ENCODE measurements around the gene NTM.

Gene NTM

DNA sequence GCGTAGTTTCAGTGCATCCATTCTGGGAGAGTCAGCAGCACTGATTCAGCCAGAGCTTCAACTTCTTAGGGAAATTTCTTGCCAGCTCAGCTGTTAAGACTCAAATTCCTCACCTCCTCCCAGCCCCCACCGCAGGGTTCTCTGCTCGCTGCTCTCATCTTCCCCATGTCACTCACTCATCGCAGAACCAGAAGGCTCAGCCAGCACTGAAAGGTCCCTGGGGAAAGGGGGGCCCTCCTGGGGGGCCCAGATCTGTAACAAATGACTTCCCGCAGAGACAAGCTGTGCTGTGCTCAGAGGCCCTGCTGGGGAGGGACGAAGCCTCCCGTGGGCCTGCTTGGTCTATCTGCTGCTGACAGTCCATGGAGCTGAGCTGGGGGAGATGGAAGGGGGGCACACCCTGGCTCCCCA lies 220.6 kb downstream of the NTM start:
- Histone ChIP-seq H3K9me3 (ENCODE audit: control insufficient read depth, insufficient read depth, low read depth, low read length) (no peaks in the 10 kb centered on the region), H3K4me3 (ENCODE audit: low read depth, low read length) (no peak overlapping the region), H3K4me1 (ENCODE audit: control insufficient read depth, insufficient read depth, low read length) (no peaks in the 10 kb centered on the region), H3K27ac (ENCODE audit: extremely low read depth, low read depth, low read length) (no peak overlapping the region), H3K36me3 (ENCODE audit: control insufficient read depth in 2 of 2, insufficient read depth in 1 of 2, low read length in 2 of 2) (no peaks in the 10 kb centered on the region)
- TF ChIP-seq ZIC2 (tag by site-specific recombination; IDR thresholded peaks at IDR 0.05) (peak; percentile 84), FEZF1 (tag by site-specific recombination; IDR thresholded peaks at IDR 0.05) (no peak)
- ChIA-PET CTCF (no interaction called here), POLR2A (no interaction called here)

DNA sequence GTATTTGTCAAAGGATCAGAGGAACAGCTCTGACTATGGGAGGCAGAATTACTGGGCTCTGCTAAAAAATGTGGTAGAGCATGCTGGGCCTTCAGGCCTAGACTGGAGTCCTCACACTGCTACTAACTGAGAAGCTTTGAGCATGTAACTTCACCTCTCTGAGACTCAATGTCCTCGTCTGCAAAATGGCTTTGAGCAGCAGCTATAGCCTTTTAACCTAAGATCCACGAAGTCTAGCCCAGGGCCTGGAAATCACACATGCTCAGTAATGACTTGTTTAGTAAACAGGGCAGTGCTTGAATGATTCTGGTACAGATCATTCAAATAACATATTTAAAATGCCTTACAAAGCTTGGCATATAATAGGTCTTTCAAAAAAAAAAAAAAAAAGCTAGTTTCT lies 221.7 kb downstream of the NTM start:
- Histone ChIP-seq H3K27ac (ENCODE audit: extremely low read depth, low read depth, low read length) (no peak overlapping the region), H3K4me1 (ENCODE audit: control insufficient read depth, insufficient read depth, low read length) (no peaks in the 10 kb centered on the region), H3K9me3 (ENCODE audit: control insufficient read depth, insufficient read depth, low read depth, low read length) (no peaks in the 10 kb centered on the region), H3K4me3 (ENCODE audit: low read depth, low read length) (no peak overlapping the region), H3K36me3 (ENCODE audit: control insufficient read depth in 2 of 2, insufficient read depth in 1 of 2, low read length in 2 of 2) (no peaks in the 10 kb centered on the region)
- POLR2A ChIA-PET = no interaction called here
- CTCF ChIA-PET = interaction anchor here (0.7 to 1.0 kb wide), 3 partner anchors 11 to 96 kb away, joined by 3 to 4 read pairs (median 3); no protein-coding TSS in a partner anchor
- TF ChIP-seq, protein P1, sequence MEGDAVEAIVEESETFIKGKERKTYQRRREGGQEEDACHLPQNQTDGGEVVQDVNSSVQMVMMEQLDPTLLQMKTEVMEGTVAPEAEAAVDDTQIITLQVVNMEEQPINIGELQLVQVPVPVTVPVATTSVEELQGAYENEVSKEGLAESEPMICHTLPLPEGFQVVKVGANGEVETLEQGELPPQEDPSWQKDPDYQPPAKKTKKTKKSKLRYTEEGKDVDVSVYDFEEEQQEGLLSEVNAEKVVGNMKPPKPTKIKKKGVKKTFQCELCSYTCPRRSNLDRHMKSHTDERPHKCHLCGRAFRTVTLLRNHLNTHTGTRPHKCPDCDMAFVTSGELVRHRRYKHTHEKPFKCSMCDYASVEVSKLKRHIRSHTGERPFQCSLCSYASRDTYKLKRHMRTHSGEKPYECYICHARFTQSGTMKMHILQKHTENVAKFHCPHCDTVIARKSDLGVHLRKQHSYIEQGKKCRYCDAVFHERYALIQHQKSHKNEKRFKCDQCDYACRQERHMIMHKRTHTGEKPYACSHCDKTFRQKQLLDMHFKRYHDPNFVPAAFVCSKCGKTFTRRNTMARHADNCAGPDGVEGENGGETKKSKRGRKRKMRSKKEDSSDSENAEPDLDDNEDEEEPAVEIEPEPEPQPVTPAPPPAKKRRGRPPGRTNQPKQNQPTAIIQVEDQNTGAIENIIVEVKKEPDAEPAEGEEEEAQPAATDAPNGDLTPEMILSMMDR (tag by site-specific recombination; IDR thresholded peaks at IDR 0.05) = no peak
- TF ChIP-seq ZNF747 (tag by site-specific recombination; IDR thresholded peaks at IDR 0.05) (no peak), FEZF1 (tag by site-specific recombination; IDR thresholded peaks at IDR 0.05) (no peak), GLIS2 (tag by site-specific recombination; IDR thresholded peaks at IDR 0.05) (no peak), TCF7L2 (IDR thresholded peaks at IDR 0.05; ENCODE audit: borderline replicate concordance, low read depth, low read length) (no peak), ZNF626 (tag by site-specific recombination; IDR thresholded peaks at IDR 0.05) (no peak), ZNF146 (tag by site-specific recombination; IDR thresholded peaks at IDR 0.05) (no peak), ZNF266 (tag by site-specific recombination; IDR thresholded peaks at IDR 0.05; ENCODE audit: low read depth) (no peak), ZNF623 (tag by site-specific recombination; IDR thresholded peaks at IDR 0.05) (no peak)
- TF ChIP-seq, protein P2, sequence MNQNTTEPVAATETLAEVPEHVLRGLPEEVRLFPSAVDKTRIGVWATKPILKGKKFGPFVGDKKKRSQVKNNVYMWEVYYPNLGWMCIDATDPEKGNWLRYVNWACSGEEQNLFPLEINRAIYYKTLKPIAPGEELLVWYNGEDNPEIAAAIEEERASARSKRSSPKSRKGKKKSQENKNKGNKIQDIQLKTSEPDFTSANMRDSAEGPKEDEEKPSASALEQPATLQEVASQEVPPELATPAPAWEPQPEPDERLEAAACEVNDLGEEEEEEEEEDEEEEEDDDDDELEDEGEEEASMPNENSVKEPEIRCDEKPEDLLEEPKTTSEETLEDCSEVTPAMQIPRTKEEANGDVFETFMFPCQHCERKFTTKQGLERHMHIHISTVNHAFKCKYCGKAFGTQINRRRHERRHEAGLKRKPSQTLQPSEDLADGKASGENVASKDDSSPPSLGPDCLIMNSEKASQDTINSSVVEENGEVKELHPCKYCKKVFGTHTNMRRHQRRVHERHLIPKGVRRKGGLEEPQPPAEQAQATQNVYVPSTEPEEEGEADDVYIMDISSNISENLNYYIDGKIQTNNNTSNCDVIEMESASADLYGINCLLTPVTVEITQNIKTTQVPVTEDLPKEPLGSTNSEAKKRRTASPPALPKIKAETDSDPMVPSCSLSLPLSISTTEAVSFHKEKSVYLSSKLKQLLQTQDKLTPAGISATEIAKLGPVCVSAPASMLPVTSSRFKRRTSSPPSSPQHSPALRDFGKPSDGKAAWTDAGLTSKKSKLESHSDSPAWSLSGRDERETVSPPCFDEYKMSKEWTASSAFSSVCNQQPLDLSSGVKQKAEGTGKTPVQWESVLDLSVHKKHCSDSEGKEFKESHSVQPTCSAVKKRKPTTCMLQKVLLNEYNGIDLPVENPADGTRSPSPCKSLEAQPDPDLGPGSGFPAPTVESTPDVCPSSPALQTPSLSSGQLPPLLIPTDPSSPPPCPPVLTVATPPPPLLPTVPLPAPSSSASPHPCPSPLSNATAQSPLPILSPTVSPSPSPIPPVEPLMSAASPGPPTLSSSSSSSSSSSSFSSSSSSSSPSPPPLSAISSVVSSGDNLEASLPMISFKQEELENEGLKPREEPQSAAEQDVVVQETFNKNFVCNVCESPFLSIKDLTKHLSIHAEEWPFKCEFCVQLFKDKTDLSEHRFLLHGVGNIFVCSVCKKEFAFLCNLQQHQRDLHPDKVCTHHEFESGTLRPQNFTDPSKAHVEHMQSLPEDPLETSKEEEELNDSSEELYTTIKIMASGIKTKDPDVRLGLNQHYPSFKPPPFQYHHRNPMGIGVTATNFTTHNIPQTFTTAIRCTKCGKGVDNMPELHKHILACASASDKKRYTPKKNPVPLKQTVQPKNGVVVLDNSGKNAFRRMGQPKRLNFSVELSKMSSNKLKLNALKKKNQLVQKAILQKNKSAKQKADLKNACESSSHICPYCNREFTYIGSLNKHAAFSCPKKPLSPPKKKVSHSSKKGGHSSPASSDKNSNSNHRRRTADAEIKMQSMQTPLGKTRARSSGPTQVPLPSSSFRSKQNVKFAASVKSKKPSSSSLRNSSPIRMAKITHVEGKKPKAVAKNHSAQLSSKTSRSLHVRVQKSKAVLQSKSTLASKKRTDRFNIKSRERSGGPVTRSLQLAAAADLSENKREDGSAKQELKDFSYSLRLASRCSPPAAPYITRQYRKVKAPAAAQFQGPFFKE (tag by site-specific recombination; IDR thresholded peaks at IDR 0.05; ENCODE audit: borderline replicate concordance) = no peak

DNA sequence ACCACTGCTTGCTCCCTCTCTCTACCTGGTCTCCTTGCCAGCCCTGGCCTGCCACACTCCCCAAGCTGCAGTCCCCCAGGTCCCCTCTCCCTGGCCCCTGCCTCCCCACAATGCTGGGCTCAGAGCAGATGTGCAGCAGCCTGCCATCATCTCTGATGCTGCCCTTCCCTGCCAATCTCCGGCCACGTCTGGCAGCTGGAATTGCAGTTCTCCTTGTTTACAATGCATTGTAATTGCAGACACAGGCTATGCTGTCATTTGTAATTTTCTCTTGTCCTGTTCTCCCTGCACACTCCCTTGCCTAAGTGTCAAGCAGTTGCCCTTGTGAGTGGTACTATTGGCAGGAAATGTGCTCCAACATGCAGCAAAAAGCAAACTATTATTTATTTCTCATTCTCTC lies 222.3 kb downstream of the NTM start:
- Histone ChIP-seq H3K27ac (ENCODE audit: extremely low read depth, low read depth, low read length) (no peak overlapping the region), H3K4me3 (ENCODE audit: low read depth, low read length) (no peak overlapping the region), H3K4me1 (ENCODE audit: control insufficient read depth, insufficient read depth, low read length) (no peaks in the 10 kb centered on the region), H3K9me3 (ENCODE audit: control insufficient read depth, insufficient read depth, low read depth, low read length) (no peaks in the 10 kb centered on the region), H3K36me3 (ENCODE audit: control insufficient read depth in 2 of 2, insufficient read depth in 1 of 2, low read length in 2 of 2) (no peaks in the 10 kb centered on the region)
- POLR2A ChIA-PET = no interaction called here
- CTCF ChIA-PET = interaction anchor here (0.7 to 1.0 kb wide), 4 partner anchors 12 to 96 kb away, joined by 3 to 5 read pairs (median 4); no protein-coding TSS in a partner anchor
- TF ChIP-seq SP3 (tag by site-specific recombination; IDR thresholded peaks at IDR 0.05) (no peak), KLF1 (tag by site-specific recombination; IDR thresholded peaks at IDR 0.05) (no peak), ZNF169 (tag by site-specific recombination; IDR thresholded peaks at IDR 0.05) (no peak), ZNF335 (tag by site-specific recombination; conservative IDR thresholded peaks at IDR 0.05) (no peak), ZNF837 (tag by site-specific recombination; IDR thresholded peaks at IDR 0.05) (no peak), ZNF510 (tag by site-specific recombination; IDR thresholded peaks at IDR 0.05; ENCODE audit: insufficient replicate concordance) (no peak), GLIS1 (tag by site-specific recombination; IDR thresholded peaks at IDR 0.05) (no peak), ZNF785 (tag by site-specific recombination; IDR thresholded peaks at IDR 0.05) (no peak), KLF7 (tag by site-specific recombination; IDR thresholded peaks at IDR 0.05; ENCODE audit: borderline replicate concordance) (no peak)
- TF ChIP-seq, protein P3, sequence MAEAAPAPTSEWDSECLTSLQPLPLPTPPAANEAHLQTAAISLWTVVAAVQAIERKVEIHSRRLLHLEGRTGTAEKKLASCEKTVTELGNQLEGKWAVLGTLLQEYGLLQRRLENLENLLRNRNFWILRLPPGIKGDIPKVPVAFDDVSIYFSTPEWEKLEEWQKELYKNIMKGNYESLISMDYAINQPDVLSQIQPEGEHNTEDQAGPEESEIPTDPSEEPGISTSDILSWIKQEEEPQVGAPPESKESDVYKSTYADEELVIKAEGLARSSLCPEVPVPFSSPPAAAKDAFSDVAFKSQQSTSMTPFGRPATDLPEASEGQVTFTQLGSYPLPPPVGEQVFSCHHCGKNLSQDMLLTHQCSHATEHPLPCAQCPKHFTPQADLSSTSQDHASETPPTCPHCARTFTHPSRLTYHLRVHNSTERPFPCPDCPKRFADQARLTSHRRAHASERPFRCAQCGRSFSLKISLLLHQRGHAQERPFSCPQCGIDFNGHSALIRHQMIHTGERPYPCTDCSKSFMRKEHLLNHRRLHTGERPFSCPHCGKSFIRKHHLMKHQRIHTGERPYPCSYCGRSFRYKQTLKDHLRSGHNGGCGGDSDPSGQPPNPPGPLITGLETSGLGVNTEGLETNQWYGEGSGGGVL (tag by site-specific recombination; IDR thresholded peaks at IDR 0.05) = no peak
- TF ChIP-seq, protein P4, sequence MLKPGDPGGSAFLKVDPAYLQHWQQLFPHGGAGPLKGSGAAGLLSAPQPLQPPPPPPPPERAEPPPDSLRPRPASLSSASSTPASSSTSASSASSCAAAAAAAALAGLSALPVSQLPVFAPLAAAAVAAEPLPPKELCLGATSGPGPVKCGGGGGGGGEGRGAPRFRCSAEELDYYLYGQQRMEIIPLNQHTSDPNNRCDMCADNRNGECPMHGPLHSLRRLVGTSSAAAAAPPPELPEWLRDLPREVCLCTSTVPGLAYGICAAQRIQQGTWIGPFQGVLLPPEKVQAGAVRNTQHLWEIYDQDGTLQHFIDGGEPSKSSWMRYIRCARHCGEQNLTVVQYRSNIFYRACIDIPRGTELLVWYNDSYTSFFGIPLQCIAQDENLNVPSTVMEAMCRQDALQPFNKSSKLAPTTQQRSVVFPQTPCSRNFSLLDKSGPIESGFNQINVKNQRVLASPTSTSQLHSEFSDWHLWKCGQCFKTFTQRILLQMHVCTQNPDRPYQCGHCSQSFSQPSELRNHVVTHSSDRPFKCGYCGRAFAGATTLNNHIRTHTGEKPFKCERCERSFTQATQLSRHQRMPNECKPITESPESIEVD (tag by site-specific recombination; IDR thresholded peaks at IDR 0.05) = no peak

All from HEK293 (cell line).